ENCODE data around the gene TMEM238L. TPM values are rescaled to one million over a fixed set of nuclear protein-coding genes. Genes with fewer than 3 reads are reported as not detected.

The TMEM238L gene
- total RNA-seq, 1 experiment from 2014 or later, result not detected

- Histone ChIP-seq H4K5ac (ENCODE audit: insufficient read length, low read depth, low read length) (no peak overlapping the region), H3K14ac (ENCODE audit: insufficient read depth, low read length) (no peak overlapping the region), H3K79me2 (ENCODE audit: insufficient read depth, low read length) (no peaks in the 10 kb centered on the region), H3K18ac (ENCODE audit: insufficient read length, low read depth, low read length) (no peak overlapping the region), H3K4me2 (ENCODE audit: insufficient read depth, insufficient read length, low read length) (no peak overlapping the region), H3K79me1 (ENCODE audit: insufficient read depth, low read depth, low read length, poor library complexity, severe bottlenecking) (no peaks in the 10 kb centered on the region), H3K27me3 (ENCODE audit: insufficient read depth, low read length) (no peaks in the 10 kb centered on the region), H2BK20ac (ENCODE audit: low read depth, low read length, poor library complexity, severe bottlenecking) (no peak overlapping the region), H3K23me2 (ENCODE audit: insufficient read length, low read depth, low read length, poor library complexity, severe bottlenecking) (no peaks in the 10 kb centered on the region), H2BK12ac (ENCODE audit: insufficient read length, low read depth, low read length) (no peak overlapping the region), H4K8ac (replicated peaks; ENCODE audit: insufficient read length, low read depth, low read length) (no peak overlapping the region), H2BK120ac (ENCODE audit: low read depth, low read length, poor library complexity, severe bottlenecking) (no peak overlapping the region), H3K27ac (ENCODE audit: insufficient read length, low read depth, low read length) (no peak overlapping the region), H2BK5ac (ENCODE audit: insufficient read length, low read length) (no peak overlapping the region), H2BK15ac (ENCODE audit: low read depth, low read length) (no peak overlapping the region), H3K4me1 (ENCODE audit: insufficient read depth, low read length) (peaks cover 3% of the 10 kb centered on the region; the same call in 1 of the 2 replicates), H3T11ph (ENCODE audit: low read length) (no peak overlapping the region), H4K91ac (ENCODE audit: insufficient read length, low read depth, low read length) (no peak overlapping the region), H4K20me1 (ENCODE audit: control insufficient read depth, insufficient read depth, insufficient read length) (no peaks in the 10 kb centered on the region), H3K56ac (ENCODE audit: insufficient read length, low read depth, low read length) (no peak overlapping the region), H2AFZ (ENCODE audit: low read length) (no peak overlapping the region), H3K9me3 (ENCODE audit: control insufficient read depth, low read depth, low read length) (no peaks in the 10 kb centered on the region), H3K4ac (ENCODE audit: low read depth, low read length) (no peak overlapping the region), H3K23ac (ENCODE audit: insufficient read length, low read depth, low read length) (no peak overlapping the region), H2AK5ac (ENCODE audit: insufficient read length, low read length) (no peak overlapping the region), H3K9ac (ENCODE audit: extremely low read depth, insufficient read length, low read length) (no peak overlapping the region)
- Mint-ChIP-seq H3K4me3 (no peak overlapping the region), H3K27ac (no peak overlapping the region), H3K27me3 (ENCODE audit: low read depth) (peaks cover 1% of the 10 kb centered on the region; the same call in 1 of the 2 replicates), H3K4me1 (peaks cover 5 to 8% of the 10 kb centered on the region in 2 experiments), H3K36me3 (ENCODE audit: insufficient read depth in 1 of 3, low read depth in 3 of 3) (no peaks in the 10 kb centered on the region), H3K9me3 (no peaks in the 10 kb centered on the region)
- no peak for TF ChIP-seq CTCF (conservative IDR thresholded peaks at IDR 0.05)
- DNase-seq, result no peak
- no CpG with 5 or more reads among the region's 7 CpGs for WGBS (ENCODE audit: extremely low coverage, insufficient read length, low lambda C conversion rate)
Observed at GRCh38 chr17:10798910-10799309, 5.0 kb downstream of the TMEM238L start.

Measured in H9 (cell line).